Liver (tissue), 9 donors: Measurements from ENCODE around the gene PCDHA11. TPM values are rescaled to one million over a fixed set of nuclear protein-coding genes. Genes with fewer than 3 reads are reported as not detected.

Experiments
- DNase-seq: peaks from one replicate; pipeline ENCODE4 v3.0.0-alpha.2; 2017; ENCODE audit warnings: low spot score
- H3K27ac ChIP-seq, 2 donors: one replicate each; pipeline ENCODE4 v1.7.0; 2013; ENCODE audit warnings: inconsistent platforms in 2 of 2, low read length in 2 of 2, control low read depth in 1 of 2, low read depth in 1 of 2, mild to moderate bottlenecking in 1 of 2
- H3K27me3 ChIP-seq, 4 donors: one replicate each; pipeline versions ENCODE4 v1.6.1 to v1.7.0; 2013; ENCODE audit warnings: low read length in 3 of 4, inconsistent platforms in 1 of 4, mild to moderate bottlenecking in 1 of 4, moderate library complexity in 1 of 4; ENCODE audit not compliant: control insufficient read depth in 4 of 4, insufficient read depth in 4 of 4
- H3K36me3 ChIP-seq, 4 donors: one replicate each; pipeline versions ENCODE4 v1.6.1 to v1.7.0; 2013; ENCODE audit warnings: low read length in 3 of 4, mild to moderate bottlenecking in 3 of 4, low read depth in 1 of 4, moderate library complexity in 1 of 4; ENCODE audit not compliant: control insufficient read depth in 4 of 4, insufficient read depth in 3 of 4
- H3K4me1 ChIP-seq, 4 donors: one replicate each; pipeline versions ENCODE4 v1.6.1 to v1.7.0; 2013; ENCODE audit warnings: low read length in 3 of 4, mild to moderate bottlenecking in 3 of 4, moderate library complexity in 1 of 4; ENCODE audit not compliant: control insufficient read depth in 4 of 4, insufficient read depth in 4 of 4
- H3K4me3 ChIP-seq, 3 donors: one replicate each; pipeline versions ENCODE4 v1.6.1 to v1.7.0; 2013; ENCODE audit warnings: low read length in 3 of 3, control low read depth in 1 of 3, low read depth in 1 of 3, mild to moderate bottlenecking in 1 of 3
- H3K9ac ChIP-seq, 2 donors: one replicate each; pipeline ENCODE4 v1.7.0; 2013; ENCODE audit warnings: low read length in 2 of 2, mild to moderate bottlenecking in 2 of 2, moderate library complexity in 2 of 2, control low read depth in 1 of 2, low read depth in 1 of 2
- H3K9me3 ChIP-seq, 4 donors: one replicate each; pipeline versions ENCODE4 v1.6.1 to v1.7.0; 2013; ENCODE audit warnings: low read length in 3 of 4; ENCODE audit not compliant: control insufficient read depth in 4 of 4
- CTCF ChIP-seq: fragments of 150-350 bp; IDR thresholded peaks from 2 replicates; pipeline ENCODE4 v1.5.1; 2017; ENCODE audit warnings: improper control_type of control experiment, low read depth, low read length; ENCODE audit not compliant: missing input control
- FOXA1 ChIP-seq: IDR thresholded peaks from 2 replicates; pipeline ENCODE4 v1.6.1; 2016; ENCODE audit warnings: antibody characterized with exemption
- GABPA ChIP-seq, 2 donors: IDR thresholded peaks in 1 of 2; conservative IDR thresholded peaks in 1 of 2; 2 replicates each; pipeline ENCODE4 v1.6.1; 2016; ENCODE audit warnings: antibody characterized with exemption in 2 of 2, mild to moderate bottlenecking in 1 of 2, moderate library complexity in 1 of 2
- JUND ChIP-seq, 2 donors: IDR thresholded peaks; 2 replicates each; pipeline ENCODE4 v1.6.1; 2016; ENCODE audit warnings: antibody characterized with exemption in 2 of 2
- NR2F2 ChIP-seq: IDR thresholded peaks from 2 replicates; pipeline ENCODE4 v1.6.1; 2016; ENCODE audit warnings: antibody characterized with exemption
- RAD21 ChIP-seq, 2 donors: IDR thresholded peaks; 2 replicates each; pipeline ENCODE4 v1.6.1; 2016; ENCODE audit warnings: antibody characterized with exemption in 2 of 2, mild to moderate bottlenecking in 2 of 2
- SP1 ChIP-seq: IDR thresholded peaks from 2 replicates; pipeline ENCODE4 v1.6.1; 2018; ENCODE audit warnings: antibody characterized with exemption, mild to moderate bottlenecking
- YY1 ChIP-seq: IDR thresholded peaks from 2 replicates; pipeline ENCODE4 v1.6.1; 2016; ENCODE audit warnings: antibody characterized with exemption, mild to moderate bottlenecking
- whole genome bisulfite sequencing: extraction: QIAGEN DNeasy Blood & Tissue Kit; methylation state at CpG from one replicate; pipeline ENCODE4 v1.1.7; 2013; 5-methylcytosine and 5-hydroxymethylcytosine counted together
- polyA plus RNA-seq, 2 donors: library from polyadenylated mRNA; stranded (reverse) in 1 of 2; unstranded in 1 of 2; fragments of 200-250 nt in 1 of 2; fragments of >200 nt in 1 of 2; fragmentation: Nextera tagmentation in 1 of 2; extraction: Ambion mirVana in 1 of 2; gene quantifications; one replicate each; pipeline versions ENCODE4 v1.2.1 to v1.2.3, GENCODE V29; 2013 to 2015
- total RNA-seq, 2 donors: library from RNA; depleted of rRNA; stranded (reverse); fragments of >200 nt; gene quantifications; one replicate each; pipeline ENCODE4 v1.2.3, GENCODE V29; 2014
- TF ChIP-seq, protein P1 (sequence below): IDR thresholded peaks from 2 replicates; pipeline ENCODE4 v1.6.1; 2016; ENCODE audit warnings: antibody characterized with exemption
- TF ChIP-seq, protein P2 (sequence below): IDR thresholded peaks from 2 replicates; pipeline ENCODE4 v1.6.1; 2016; ENCODE audit warnings: antibody characterized with exemption
- TF ChIP-seq, protein P3 (sequence below): IDR thresholded peaks from 2 replicates; pipeline ENCODE4 v1.6.1; 2016; ENCODE audit warnings: antibody characterized with exemption, mild to moderate bottlenecking
- donor health status: healthy.
- donor health status: healthy.
- donor health status: healthy.
- donor health status: healthy.
- donor health status: healthy.

The PCDHA11 gene
- total and polyA plus RNA-seq, 4 donors: under 0.01 to 0.19 (median 0.05) TPM; not detected in 1

GRCh38 chr5:140877262-140877581, 8.5 kb downstream of the PCDHA11 start:
- no peak for DNase-seq
- no peak overlapping the region for H3K27ac ChIP-seq
- 44% methylated on average over 37 of the region's 37 CpGs for WGBS
- TF ChIP-seq YY1 (no peak), GABPA (IDR thresholded peaks at IDR 0.05 in 1 of 2, conservative IDR thresholded peaks at IDR 0.05 in 1 of 2) (no peak), NR2F2 (no peak), JUND (IDR thresholded peaks at IDR 0.05) (no peak), SP1 (no peak), FOXA1 (no peak)
- TF ChIP-seq, protein P1, sequence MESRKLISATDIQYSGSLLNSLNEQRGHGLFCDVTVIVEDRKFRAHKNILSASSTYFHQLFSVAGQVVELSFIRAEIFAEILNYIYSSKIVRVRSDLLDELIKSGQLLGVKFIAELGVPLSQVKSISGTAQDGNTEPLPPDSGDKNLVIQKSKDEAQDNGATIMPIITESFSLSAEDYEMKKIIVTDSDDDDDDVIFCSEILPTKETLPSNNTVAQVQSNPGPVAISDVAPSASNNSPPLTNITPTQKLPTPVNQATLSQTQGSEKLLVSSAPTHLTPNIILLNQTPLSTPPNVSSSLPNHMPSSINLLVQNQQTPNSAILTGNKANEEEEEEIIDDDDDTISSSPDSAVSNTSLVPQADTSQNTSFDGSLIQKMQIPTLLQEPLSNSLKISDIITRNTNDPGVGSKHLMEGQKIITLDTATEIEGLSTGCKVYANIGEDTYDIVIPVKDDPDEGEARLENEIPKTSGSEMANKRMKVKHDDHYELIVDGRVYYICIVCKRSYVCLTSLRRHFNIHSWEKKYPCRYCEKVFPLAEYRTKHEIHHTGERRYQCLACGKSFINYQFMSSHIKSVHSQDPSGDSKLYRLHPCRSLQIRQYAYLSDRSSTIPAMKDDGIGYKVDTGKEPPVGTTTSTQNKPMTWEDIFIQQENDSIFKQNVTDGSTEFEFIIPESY: no peak
- TF ChIP-seq, protein P2, sequence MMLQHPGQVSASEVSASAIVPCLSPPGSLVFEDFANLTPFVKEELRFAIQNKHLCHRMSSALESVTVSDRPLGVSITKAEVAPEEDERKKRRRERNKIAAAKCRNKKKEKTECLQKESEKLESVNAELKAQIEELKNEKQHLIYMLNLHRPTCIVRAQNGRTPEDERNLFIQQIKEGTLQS: no peak
- no peaks in the 10 kb centered on the region for H3K36me3 ChIP-seq
- peak overlapping the region in 1 of 3 donors; percentile 17 for H3K4me3 ChIP-seq
- peaks cover 8 to 30% (median 17%) of the 10 kb centered on the region in 4 donors for H3K9me3 ChIP-seq
- no peak overlapping the region for H3K9ac ChIP-seq
- peaks cover 0 to 2% (median 0%) of the 10 kb centered on the region in 4 donors for H3K4me1 ChIP-seq
- peaks cover 0 to 12% (median 3%) of the 10 kb centered on the region in 4 donors for H3K27me3 ChIP-seq

DNA sequence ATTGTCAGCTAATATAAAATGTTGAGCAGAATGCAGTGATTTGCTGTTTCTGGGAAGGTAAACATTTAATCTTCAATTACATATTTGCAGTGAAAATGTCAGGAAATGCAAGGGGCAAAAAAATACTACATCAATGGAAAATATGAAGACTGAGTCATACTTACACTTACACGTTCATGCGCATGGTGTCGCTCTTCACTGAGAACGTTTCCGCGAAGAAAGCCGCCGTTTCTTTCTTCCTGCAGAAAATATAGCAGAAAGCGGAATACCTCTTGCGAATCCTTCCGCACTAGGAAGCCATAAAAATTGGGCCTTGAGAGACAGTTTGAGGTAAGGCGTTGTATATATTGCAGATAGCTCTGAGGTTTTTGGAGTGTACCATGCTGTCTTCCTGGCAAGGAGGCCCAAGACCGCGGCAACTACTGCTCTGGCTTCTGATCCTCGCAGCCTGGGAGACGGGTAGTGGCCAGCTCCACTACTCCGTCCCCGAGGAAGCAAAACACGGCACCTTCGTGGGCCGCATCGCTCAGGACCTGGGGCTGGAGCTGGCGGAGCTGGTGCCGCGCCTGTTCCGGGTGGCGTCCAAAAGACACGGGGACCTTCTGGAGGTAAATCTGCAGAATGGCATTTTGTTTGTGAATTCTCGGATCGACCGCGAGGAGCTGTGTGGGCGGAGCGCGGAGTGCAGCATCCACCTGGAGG, 13.3 kb downstream of the PCDHA11 start, which contains the start of gene PCDHA13:
Gene PCDHA13 (plus strand): TSS at position 236 of the 702 bp plus-strand sequence. CDS start 145 bp downstream, at position 381.
- peak within 1 kb of the TSS in 2 of 3 donors; percentile 51 to 57 for H3K4me3 ChIP-seq
- WGBS: 16% methylated on average over 35 of the region's 35 CpGs
- H3K36me3 ChIP-seq: no peaks in the 10 kb centered on the region
- peaks cover 4 to 31% (median 21%) of the 10 kb centered on the region in 4 donors for H3K9me3 ChIP-seq
- peaks cover 0 to 2% (median 0%) of the 10 kb centered on the region in 4 donors for H3K4me1 ChIP-seq
- H3K27ac ChIP-seq: no peak within 1 kb of the TSS
- no peak within 1 kb of the TSS for H3K9ac ChIP-seq
- TF ChIP-seq, protein P3, sequence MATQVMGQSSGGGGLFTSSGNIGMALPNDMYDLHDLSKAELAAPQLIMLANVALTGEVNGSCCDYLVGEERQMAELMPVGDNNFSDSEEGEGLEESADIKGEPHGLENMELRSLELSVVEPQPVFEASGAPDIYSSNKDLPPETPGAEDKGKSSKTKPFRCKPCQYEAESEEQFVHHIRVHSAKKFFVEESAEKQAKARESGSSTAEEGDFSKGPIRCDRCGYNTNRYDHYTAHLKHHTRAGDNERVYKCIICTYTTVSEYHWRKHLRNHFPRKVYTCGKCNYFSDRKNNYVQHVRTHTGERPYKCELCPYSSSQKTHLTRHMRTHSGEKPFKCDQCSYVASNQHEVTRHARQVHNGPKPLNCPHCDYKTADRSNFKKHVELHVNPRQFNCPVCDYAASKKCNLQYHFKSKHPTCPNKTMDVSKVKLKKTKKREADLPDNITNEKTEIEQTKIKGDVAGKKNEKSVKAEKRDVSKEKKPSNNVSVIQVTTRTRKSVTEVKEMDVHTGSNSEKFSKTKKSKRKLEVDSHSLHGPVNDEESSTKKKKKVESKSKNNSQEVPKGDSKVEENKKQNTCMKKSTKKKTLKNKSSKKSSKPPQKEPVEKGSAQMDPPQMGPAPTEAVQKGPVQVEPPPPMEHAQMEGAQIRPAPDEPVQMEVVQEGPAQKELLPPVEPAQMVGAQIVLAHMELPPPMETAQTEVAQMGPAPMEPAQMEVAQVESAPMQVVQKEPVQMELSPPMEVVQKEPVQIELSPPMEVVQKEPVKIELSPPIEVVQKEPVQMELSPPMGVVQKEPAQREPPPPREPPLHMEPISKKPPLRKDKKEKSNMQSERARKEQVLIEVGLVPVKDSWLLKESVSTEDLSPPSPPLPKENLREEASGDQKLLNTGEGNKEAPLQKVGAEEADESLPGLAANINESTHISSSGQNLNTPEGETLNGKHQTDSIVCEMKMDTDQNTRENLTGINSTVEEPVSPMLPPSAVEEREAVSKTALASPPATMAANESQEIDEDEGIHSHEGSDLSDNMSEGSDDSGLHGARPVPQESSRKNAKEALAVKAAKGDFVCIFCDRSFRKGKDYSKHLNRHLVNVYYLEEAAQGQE: peak; percentile 22
- TF ChIP-seq RAD21 (IDR thresholded peaks at IDR 0.05) (peak; percentile 55 to 68), CTCF (peak; percentile 17), FOXA1 (no peak)
- H3K27me3 ChIP-seq: peaks cover 0 to 11% (median 1%) of the 10 kb centered on the region in 4 donors
- DNase-seq: no peak
